Vagina (tissue), 2 donors: Measurements from ENCODE around the gene CYFIP1. TPM values are rescaled to one million over a fixed set of nuclear protein-coding genes. Genes with fewer than 3 reads are reported as not detected.

Experiments used
- DNase-seq, 2 donors: peaks; one replicate each; pipeline ENCODE4 v3.0.0-alpha.2; 2017; ENCODE audit errors: extremely low spot score in 2 of 2
- H3K27ac ChIP-seq: fragments of 200-600 bp; sonication (generic); one replicate; pipeline ENCODE4 v1.5.1; 2019
- H3K27me3 ChIP-seq: fragments of 200-600 bp; sonication (generic); one replicate; pipeline ENCODE4 v1.5.1; 2019
- H3K36me3 ChIP-seq, 2 donors: fragments of 200-600 bp; sonication (generic); one replicate each; pipeline ENCODE4 v1.5.1; 2017 to 2019
- H3K4me1 ChIP-seq: fragments of 200-600 bp; sonication (generic); one replicate; pipeline ENCODE4 v1.5.1; 2019
- H3K4me3 ChIP-seq, 2 donors: fragments of 200-600 bp; sonication (generic); 1 replicate in 1 of 2; 2 replicates in 1 of 2; pipeline ENCODE4 v1.5.1; 2016 to 2019
- H3K9me3 ChIP-seq: fragments of 200-600 bp; sonication (generic); one replicate; pipeline ENCODE4 v1.5.1; 2019
- CTCF ChIP-seq, 3 experiments: fragments of 450-650 bp in 2 of 3; fragments of 200-600 bp in 1 of 3; sonication (generic) in 1 of 3; IDR thresholded peaks; one replicate each; pipeline ENCODE4 v1.5.1; 2017 to 2019; ENCODE audit warnings: antibody characterized with exemption in 3 of 3, mild to moderate bottlenecking in 2 of 3, moderate library complexity in 2 of 3
- POLR2A ChIP-seq, 2 donors: fragments of 450-650 bp; IDR thresholded peaks; one replicate each; pipeline ENCODE4 v1.6.1; 2017; ENCODE audit warnings: antibody characterized with exemption in 2 of 2, mild to moderate bottlenecking in 2 of 2, moderate library complexity in 2 of 2
- POLR2AphosphoS5 ChIP-seq, 2 donors: sonication (generic); formaldehyde crosslinking; IDR thresholded peaks; one replicate each; pipeline ENCODE4 v1.9.0; 2017; ENCODE audit warnings: antibody characterized with exemption in 2 of 2, mild to moderate bottlenecking in 2 of 2, low read depth in 1 of 2; ENCODE audit not compliant: insufficient read depth in 1 of 2
- intact Hi-C: fragments of 100-400 bp; cut with DNase I; formaldehyde crosslinking; loops from one replicate; pipeline ENCODE4 v1.15.1; 2023
- total RNA-seq: library from RNA; depleted of rRNA; stranded (reverse); fragments of >200 nt; gene quantifications from one replicate; pipeline ENCODE4 v1.2.3, GENCODE V29; 2016

The CYFIP1 gene
- total RNA-seq, 1 donor from 2014 or later: 101 TPM

DNA sequence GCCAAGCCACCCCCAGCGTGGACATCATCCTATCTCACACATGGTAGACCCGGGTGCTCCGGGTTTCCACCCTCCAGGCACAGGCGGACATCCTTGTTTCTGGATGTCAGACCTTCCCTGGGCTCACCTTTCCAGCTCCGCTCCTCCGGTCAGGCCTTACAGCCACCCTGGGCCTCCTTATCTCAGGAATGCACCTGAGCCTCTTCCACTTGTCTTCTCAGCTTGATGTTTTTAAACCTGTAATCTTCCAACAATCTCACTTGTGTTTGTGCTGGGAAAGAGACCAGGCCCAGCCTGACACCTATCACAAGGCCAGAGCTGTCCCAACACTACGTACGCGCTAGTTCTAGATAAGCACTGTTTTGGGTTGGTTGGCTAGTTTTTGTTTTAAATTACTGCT lies 87.8 kb downstream of the CYFIP1 start:
- no peaks in the 10 kb centered on the region for H3K27me3 ChIP-seq
- DNase-seq: no peak
- no peaks in the 10 kb centered on the region for H3K4me1 ChIP-seq
- peaks cover 0 to 32% of the 10 kb centered on the region in 2 donors for H3K36me3 ChIP-seq
- intact Hi-C loops: no loop called here
- H3K4me3 ChIP-seq: no peak overlapping the region
- H3K9me3 ChIP-seq: no peaks in the 10 kb centered on the region
- H3K27ac ChIP-seq: no peak overlapping the region
- TF ChIP-seq POLR2A (IDR thresholded peaks at IDR 0.05) (no peak), CTCF (IDR thresholded peaks at IDR 0.05) (no peak), POLR2AphosphoS5 (IDR thresholded peaks at IDR 0.05; ENCODE audit: insufficient read depth in 1 of 2, low read depth in 1 of 2) (no peak)

GRCh38 chr15:22891426-22892210 lies 88.5 kb downstream of the CYFIP1 start:
- H3K4me1 ChIP-seq: no peaks in the 10 kb centered on the region
- no peaks in the 10 kb centered on the region for H3K9me3 ChIP-seq
- intact Hi-C loops: no loop called here
- DNase-seq: no peak
- no peak for TF ChIP-seq POLR2A (IDR thresholded peaks at IDR 0.05)
- TF ChIP-seq CTCF (IDR thresholded peaks at IDR 0.05): no peak
- TF ChIP-seq POLR2AphosphoS5 (IDR thresholded peaks at IDR 0.05; ENCODE audit: insufficient read depth in 1 of 2, low read depth in 1 of 2): no peak
- no peak overlapping the region for H3K4me3 ChIP-seq
- H3K27me3 ChIP-seq: no peaks in the 10 kb centered on the region
- peaks cover 0 to 38% of the 10 kb centered on the region in 2 donors for H3K36me3 ChIP-seq
- no peak overlapping the region for H3K27ac ChIP-seq

GRCh38 chr15:22890296-22890695 lies 89.9 kb downstream of the CYFIP1 start:
- intact Hi-C loops: no loop called here
- DNase-seq: no peak
- H3K27ac ChIP-seq: no peak overlapping the region
- no peaks in the 10 kb centered on the region for H3K27me3 ChIP-seq
- no peak overlapping the region for H3K4me3 ChIP-seq
- TF ChIP-seq POLR2A (IDR thresholded peaks at IDR 0.05) (no peak), CTCF (IDR thresholded peaks at IDR 0.05) (no peak), POLR2AphosphoS5 (IDR thresholded peaks at IDR 0.05; ENCODE audit: insufficient read depth in 1 of 2, low read depth in 1 of 2) (no peak)
- H3K36me3 ChIP-seq: peaks cover 0 to 38% of the 10 kb centered on the region in 2 donors
- no peaks in the 10 kb centered on the region for H3K9me3 ChIP-seq
- H3K4me1 ChIP-seq: no peaks in the 10 kb centered on the region

- no peaks in the 10 kb centered on the region for H3K4me1 ChIP-seq
- intact Hi-C loops: no loop called here
- H3K9me3 ChIP-seq: no peaks in the 10 kb centered on the region
- no peak for TF ChIP-seq POLR2A (IDR thresholded peaks at IDR 0.05)
- TF ChIP-seq POLR2AphosphoS5 (IDR thresholded peaks at IDR 0.05; ENCODE audit: insufficient read depth in 1 of 2, low read depth in 1 of 2): no peak
- TF ChIP-seq CTCF (IDR thresholded peaks at IDR 0.05): no peak
- H3K27ac ChIP-seq: no peak overlapping the region
- DNase-seq: no peak
- no peaks in the 10 kb centered on the region for H3K27me3 ChIP-seq
- peaks cover 0 to 38% of the 10 kb centered on the region in 2 donors for H3K36me3 ChIP-seq
- no peak overlapping the region for H3K4me3 ChIP-seq
These were observed 90.9 kb downstream of the CYFIP1 start for GRCh38 chr15:22889146-22889818.
